AG09319 (cell line): ENCODE measurements around the gene UBL7.

Experiments
- DNase-seq: peaks from one replicate; pipeline ENCODE4 v3.0.0-alpha.2; 2010; ENCODE audit warnings: low read depth; ENCODE audit errors: extremely low read depth
- CTCF ChIP-seq: IDR thresholded peaks from 2 replicates; pipeline ENCODE4 v1.5.1; 2011; ENCODE audit warnings: low read depth, mild to moderate bottlenecking, inconsistent platforms, low read length, moderate library complexity

The UBL7 gene

GRCh38 chr15:74398183-74398582 lies 62.8 kb downstream of the UBL7 start:
- TF ChIP-seq CTCF = no peak
- no peak for DNase-seq

GRCh38 chr15:74397239-74398068 lies 63.5 kb downstream of the UBL7 start:
- no peak for TF ChIP-seq CTCF

GRCh38 chr15:74396445-74397238 lies 64.3 kb downstream of the UBL7 start:
- TF ChIP-seq CTCF = no peak
- no peak for DNase-seq

More at GRCh38 chr15:74397239-74398068, 63.5 kb downstream of the UBL7 start:
- DNase-seq = no peak

GRCh38 chr15:74396146-74396438 lies 64.9 kb downstream of the UBL7 start:
- no peak for TF ChIP-seq CTCF
- DNase-seq = no peak
